Measurements from ENCODE around the gene TMEM115. TPM values are rescaled to one million over a fixed set of nuclear protein-coding genes. Genes with fewer than 3 reads are reported as not detected.

TMEM115 gene
- total RNA-seq, 1 donor from 2014 or later, result 63.2 TPM

- H3K27ac Mint-ChIP-seq (ENCODE audit: unreplicated experiment), result peak overlapping the region; percentile 98
Observed at GRCh38 chr3:50351323-50351697, 8.0 kb downstream of the TMEM115 start.

DNA sequence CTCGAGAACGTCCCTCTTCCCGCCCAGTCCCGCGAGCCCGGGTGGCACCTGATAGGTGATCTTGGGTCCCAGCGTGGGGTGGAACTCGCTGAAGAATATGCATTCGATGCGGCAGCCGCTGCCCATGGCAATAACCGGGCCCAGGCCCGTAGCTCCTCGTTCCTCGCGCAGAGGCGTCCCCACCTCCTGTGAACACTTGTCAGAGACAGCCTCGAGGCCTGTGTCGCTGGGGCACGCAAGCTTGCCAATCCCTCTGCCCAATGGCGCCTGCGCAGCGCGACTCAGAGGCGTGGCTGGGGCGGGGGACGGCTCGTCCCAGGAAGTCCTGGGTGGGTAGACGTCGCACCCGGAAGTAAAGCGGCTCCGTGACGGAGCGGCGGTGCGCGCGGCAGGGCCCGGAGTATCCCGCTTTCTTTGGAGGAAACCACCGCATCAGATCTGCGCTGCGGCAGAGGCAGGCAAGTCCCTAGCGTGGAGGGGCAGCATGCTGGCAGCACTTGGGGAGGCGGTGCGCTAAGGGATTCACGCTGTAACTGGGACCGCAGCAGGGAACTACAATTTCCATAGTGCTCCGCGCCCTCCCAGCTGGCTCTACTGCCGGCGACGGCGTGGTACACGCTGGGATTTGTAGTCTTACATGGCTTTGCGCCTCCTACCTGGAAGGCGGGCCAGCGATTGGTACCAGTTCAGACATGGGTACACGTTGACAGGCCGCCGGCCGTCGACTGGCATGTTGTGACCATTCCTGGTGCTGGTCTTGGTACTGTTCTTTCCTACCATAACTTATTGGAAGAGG, 8.6 kb downstream of the TMEM115 start, which contains the start of the genes CYB561D2 and NPRL2:
Gene CYB561D2 (plus strand): TSS at position 336 of the 796 bp plus-strand sequence. CDS start 572 bp downstream, outside the sequence.
Gene NPRL2 (minus strand): TSS at position 249 of the 796 bp plus-strand sequence. CDS start 123 bp downstream, at position 126.
- H3K9me3 Mint-ChIP-seq (ENCODE audit: unreplicated experiment), result no peaks in the 10 kb centered on the region
- H3K36me3 Mint-ChIP-seq (ENCODE audit: unreplicated experiment), result peaks cover 5% of the 10 kb centered on the region
- H3K27me3 Mint-ChIP-seq (ENCODE audit: unreplicated experiment), result no peaks in the 10 kb centered on the region
- DNase-seq (ENCODE audit: extremely low spot score, unreplicated experiment), result peak; percentile 99
- H3K4me1 Mint-ChIP-seq (ENCODE audit: unreplicated experiment), result peaks cover 25% of the 10 kb centered on the region
- H3K4me3 Mint-ChIP-seq (ENCODE audit: unreplicated experiment), result peak within 1 kb of the TSS; percentile 95
- peak within 1 kb of the TSS; percentile 98 for H3K27ac Mint-ChIP-seq (ENCODE audit: unreplicated experiment)
- TF ChIP-seq CTCF (IDR thresholded peaks at IDR 0.05), result no peak

More at GRCh38 chr3:50351323-50351697, 8.0 kb downstream of the TMEM115 start:
- no peaks in the 10 kb centered on the region for H3K27me3 Mint-ChIP-seq (ENCODE audit: unreplicated experiment)
- no peak for TF ChIP-seq CTCF (IDR thresholded peaks at IDR 0.05)
- peak overlapping the region; percentile 95 for H3K4me3 Mint-ChIP-seq (ENCODE audit: unreplicated experiment)
- H3K9me3 Mint-ChIP-seq (ENCODE audit: unreplicated experiment), result no peaks in the 10 kb centered on the region
- DNase-seq (ENCODE audit: extremely low spot score, unreplicated experiment), result no peak
- peaks cover 5% of the 10 kb centered on the region for H3K36me3 Mint-ChIP-seq (ENCODE audit: unreplicated experiment)
- H3K4me1 Mint-ChIP-seq (ENCODE audit: unreplicated experiment), result peaks cover 26% of the 10 kb centered on the region

DNA sequence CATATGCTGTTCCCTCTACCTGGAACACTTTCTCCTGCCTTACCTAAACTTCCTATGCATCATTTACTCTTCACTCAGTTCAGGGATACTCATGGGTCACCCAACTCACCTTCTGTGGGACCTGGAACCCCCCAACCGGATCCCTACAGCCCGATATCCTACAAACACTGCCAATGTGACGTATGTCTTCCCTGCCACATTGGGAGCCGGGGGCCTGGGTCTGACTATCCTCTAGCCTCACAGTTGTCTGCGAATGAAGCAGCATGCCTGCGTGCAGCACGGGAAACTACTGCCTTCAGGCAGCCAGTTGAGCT, 9.2 kb downstream of the TMEM115 start:
- no peaks in the 10 kb centered on the region for H3K27me3 Mint-ChIP-seq (ENCODE audit: unreplicated experiment)
- peaks cover 25% of the 10 kb centered on the region for H3K4me1 Mint-ChIP-seq (ENCODE audit: unreplicated experiment)
- no peak for DNase-seq (ENCODE audit: extremely low spot score, unreplicated experiment)
- H3K36me3 Mint-ChIP-seq (ENCODE audit: unreplicated experiment), result peaks cover 5% of the 10 kb centered on the region
- H3K4me3 Mint-ChIP-seq (ENCODE audit: unreplicated experiment), result peak overlapping the region; percentile 95
- TF ChIP-seq CTCF (IDR thresholded peaks at IDR 0.05), result no peak
- no peaks in the 10 kb centered on the region for H3K9me3 Mint-ChIP-seq (ENCODE audit: unreplicated experiment)
- peak overlapping the region; percentile 98 for H3K27ac Mint-ChIP-seq (ENCODE audit: unreplicated experiment)

DNA sequence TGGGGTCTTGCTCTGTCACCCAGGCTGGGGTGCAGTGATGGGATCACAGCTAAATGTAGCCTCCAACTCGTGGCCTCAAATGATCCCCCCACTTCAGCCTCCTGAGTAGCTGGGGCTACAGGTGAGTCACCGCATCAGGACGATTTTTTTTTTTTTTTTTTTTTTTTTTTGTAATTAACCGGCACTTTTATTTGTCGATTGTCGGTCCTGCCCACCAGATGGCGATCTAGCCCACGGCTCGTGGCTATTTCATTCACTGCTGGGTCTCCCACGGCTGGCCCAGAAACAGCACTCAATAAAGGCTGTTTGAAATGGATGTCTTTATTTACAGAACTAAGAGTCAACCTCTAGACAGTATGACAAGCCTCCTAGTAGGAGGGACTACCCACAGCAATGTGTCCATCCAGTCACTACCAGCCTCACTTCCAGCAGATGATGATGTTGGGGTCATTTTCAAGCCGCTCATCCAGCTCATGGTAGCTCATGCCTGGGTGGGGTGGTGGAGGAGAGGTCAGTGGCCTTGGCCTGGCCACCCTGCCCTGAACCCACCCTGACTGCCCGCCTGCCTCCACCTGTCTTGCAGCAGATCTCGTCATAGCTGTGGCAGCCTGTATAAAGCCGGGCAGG, 12.0 kb downstream of the TMEM115 start:
- Mint-ChIP-seq H3K9me3 (ENCODE audit: unreplicated experiment) (no peaks in the 10 kb centered on the region), H3K4me3 (ENCODE audit: unreplicated experiment) (no peak overlapping the region), H3K4me1 (ENCODE audit: unreplicated experiment) (peaks cover 25% of the 10 kb centered on the region), H3K27me3 (ENCODE audit: unreplicated experiment) (no peaks in the 10 kb centered on the region), H3K27ac (ENCODE audit: unreplicated experiment) (peak overlapping the region; percentile 47), H3K36me3 (ENCODE audit: unreplicated experiment) (no peaks in the 10 kb centered on the region)
- no peak for DNase-seq (ENCODE audit: extremely low spot score, unreplicated experiment)
- peak; percentile 72 for TF ChIP-seq CTCF (IDR thresholded peaks at IDR 0.05)

- DNase-seq (ENCODE audit: extremely low spot score, unreplicated experiment), result peak; percentile 90
- Mint-ChIP-seq H3K36me3 (ENCODE audit: unreplicated experiment) (no peaks in the 10 kb centered on the region), H3K4me3 (ENCODE audit: unreplicated experiment) (peak within 1 kb of the TSS; percentile 64), H3K9me3 (ENCODE audit: unreplicated experiment) (no peaks in the 10 kb centered on the region), H3K27ac (ENCODE audit: unreplicated experiment) (no peak within 1 kb of the TSS), H3K27me3 (ENCODE audit: unreplicated experiment) (no peaks in the 10 kb centered on the region), H3K4me1 (ENCODE audit: unreplicated experiment) (peaks cover 19% of the 10 kb centered on the region)
- TF ChIP-seq CTCF (IDR thresholded peaks at IDR 0.05), result no peak
Observed at GRCh38 chr3:50345586-50346234, 13.6 kb downstream of the TMEM115 start, which contains the start of gene ZMYND10. Gene ZMYND10 (minus strand): TSS chr3:50345732. CDS start chr3:50345579, 153 bp downstream.
